Stimulated activated CD4-positive, alpha-beta T cell treated with anti-CD3 and anti-CD28 coated beads, TNF-alpha, amount 100 ng/mL, for 24 hours (primary cell): Measurements from ENCODE around the gene PRRT3.

Experiments
- DNase-seq, 3 experiments: peaks; one replicate each; pipeline ENCODE4 v3.0.0-alpha.2; 2020; ENCODE audit warnings: low read depth in 3 of 3

Gene PRRT3

DNA sequence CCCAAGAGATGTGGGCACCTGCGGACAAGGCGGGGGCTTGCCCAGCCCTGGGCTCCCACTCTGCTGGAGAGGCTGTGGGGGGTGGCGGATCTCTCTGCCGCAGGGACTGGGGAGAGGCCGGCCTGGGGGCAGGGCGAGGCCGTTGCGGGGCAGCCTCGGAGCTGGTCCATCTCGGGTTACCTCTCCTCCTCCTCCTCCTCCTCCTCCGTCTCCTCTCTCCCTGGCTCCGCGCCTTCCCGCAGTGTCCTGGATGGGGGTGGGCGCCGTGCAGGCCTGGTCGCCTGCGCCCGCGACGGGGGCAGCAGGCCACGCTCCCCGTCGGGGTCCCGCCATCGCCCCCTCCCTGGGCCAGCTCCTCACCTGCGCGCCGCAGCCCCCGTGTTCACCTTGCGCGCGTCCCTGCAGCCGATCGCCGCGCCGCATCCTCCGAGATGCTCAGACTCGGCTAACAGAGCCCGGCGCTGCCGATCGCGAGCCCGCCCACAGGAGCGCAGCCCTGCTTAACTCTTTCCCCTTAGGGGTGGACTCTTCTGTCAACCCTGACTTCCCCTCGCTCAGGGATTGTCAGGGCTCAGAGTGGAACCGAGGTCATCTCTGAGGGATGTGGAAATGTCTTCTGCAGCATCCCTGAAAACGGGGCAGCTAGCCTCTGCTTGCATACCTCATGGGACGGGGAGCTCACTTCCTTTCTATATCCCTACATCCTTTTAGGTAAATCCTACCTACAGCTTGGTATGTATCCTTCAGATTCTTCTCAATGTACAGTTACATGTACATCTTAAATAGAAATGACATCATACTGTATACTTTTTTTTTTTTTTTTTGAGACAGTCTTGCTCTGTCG is at the start of gene PRRT3:
TSS of gene PRRT3 (minus strand) at position 447 of the 844 bp plus-strand sequence. CDS start 2,293 bp downstream, outside the sequence.
- peak; percentile 31 to 61 (median 40) for DNase-seq

DNA sequence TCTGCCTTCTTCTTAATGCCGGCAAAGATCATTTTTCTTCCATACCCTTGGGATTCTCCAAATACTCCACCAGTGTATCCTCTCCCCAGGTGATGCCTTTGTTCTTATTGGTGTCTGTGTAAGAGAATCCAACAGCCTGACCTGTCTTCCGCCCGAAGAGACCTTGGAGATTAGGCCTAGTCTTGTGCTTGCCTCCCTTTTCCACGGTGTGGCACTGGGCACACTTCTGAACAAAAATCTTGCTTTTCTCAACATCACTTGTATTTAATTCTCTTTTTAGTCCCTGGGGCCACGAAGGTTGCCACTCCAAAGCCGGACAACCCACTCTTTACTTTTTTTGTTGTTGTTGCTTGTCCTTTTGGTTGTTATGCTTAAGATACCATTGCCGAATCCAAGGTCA is 48.5 kb upstream of the PRRT3 start:
- DNase-seq = no peak

DNA sequence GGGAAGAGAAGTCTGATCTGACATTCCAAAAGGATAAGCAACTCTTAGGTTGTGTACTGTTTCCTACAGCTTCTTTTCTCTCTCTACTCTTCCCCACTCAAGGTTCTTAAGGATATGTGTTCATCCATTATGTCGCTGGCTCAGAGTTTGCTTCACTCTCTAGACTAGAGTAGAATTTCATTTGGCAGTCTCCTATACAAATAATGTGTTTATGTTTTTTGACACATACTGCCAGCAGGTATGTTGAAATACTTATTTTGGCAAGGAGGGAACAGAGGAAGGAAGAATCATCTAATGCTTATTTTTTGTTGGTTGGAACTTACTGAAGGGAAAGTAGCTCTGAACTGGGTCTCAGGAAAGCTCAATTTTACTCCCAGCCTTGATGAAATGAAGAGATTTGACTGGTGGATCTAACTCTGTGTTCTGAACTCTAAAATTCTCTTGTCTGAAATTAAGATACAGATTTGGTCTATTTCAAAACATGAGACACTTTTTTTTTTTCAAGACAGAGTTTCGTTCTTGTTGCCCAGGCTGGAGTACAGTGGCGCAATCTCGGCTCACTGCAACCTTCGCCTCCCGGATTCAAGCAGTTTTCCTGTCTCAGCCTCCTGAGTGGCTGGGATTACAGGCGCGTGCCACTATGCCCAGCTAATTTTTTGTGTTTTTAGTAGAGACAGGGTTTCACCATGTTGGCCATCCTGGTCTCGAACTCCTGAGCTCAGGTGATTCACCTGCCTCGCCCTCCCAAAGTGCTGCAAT is 42.1 kb upstream of the PRRT3 start:
- no peak for DNase-seq

DNA sequence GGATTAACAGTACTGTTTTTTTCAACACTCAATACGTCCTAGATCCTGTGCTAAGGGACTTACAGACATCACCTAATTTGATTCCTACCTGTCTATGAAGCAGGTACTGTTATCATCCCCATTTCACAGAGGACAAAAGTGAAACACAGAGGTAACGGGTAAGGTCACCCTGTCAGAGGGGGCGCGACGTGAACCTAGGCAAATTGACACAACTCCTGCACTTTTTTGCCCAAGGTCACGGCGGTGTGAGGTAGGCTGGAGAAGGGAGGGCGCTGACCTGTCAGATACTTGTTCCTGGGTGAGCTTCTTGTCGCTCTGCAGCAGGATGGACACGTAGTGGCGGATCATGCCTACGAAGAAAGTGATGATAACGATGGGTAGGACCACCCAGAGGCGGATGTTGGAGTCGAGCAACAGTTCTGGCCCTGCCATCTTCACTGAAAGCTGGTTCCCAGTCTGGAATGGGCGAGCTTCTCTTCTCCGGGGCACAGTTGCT is 34.1 kb upstream of the PRRT3 start:
- DNase-seq = no peak

DNA sequence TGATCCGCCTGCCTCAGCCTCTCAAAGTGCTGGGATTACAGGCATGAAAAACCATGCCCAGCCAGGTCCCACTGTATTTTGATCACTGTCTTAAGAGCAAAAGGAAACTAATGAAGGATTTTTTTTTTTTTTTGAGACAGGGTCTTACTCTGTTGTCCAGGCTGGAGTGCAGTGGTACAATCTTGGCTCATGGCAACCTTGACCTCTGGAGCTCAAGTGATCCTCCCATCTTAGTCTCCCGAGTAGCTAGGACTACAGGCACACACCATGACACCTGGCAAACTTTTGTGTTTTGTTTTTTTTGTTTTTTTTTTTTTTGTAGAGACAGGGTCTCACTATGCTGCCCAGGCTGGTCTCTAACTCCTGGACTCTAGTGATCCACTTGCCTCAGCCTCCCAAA is 28.0 kb upstream of the PRRT3 start:
- no peak for DNase-seq

GRCh38 chr3:9978710-9979305 is 26.6 kb upstream of the PRRT3 start:
- DNase-seq = no peak

- no peak for DNase-seq
Observed at GRCh38 chr3:9976721-9977709, 24.8 kb upstream of the PRRT3 start.

DNA sequence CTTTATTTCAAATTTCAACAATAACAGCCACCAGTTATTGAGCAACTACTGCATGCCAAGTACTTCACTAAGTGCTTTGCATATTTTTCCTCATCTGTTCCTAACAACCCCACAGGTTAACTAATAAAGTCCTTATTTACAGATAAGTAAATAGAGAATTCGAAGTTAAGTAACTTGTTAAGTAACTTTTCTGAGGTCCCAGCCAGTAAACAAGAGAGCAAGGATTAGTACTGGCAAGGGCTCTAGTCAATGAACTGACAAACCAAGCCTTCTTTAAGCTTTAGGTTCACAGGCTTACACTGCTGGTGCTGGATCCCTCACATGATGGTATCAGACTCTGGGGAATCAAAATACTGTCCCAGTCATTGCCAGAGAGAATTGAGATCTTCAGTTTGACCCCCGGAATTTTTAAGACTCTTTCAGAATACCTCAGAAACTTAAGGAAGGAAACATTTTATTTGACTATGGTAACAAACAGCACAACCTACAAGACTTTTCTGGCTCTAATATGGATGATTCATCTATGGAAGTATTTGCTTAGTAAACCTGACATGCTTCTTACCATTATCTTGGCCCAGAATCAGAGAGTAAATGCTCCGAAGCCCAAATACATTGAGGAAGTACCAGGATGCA is 17.9 kb upstream of the PRRT3 start:
- no peak for DNase-seq

DNA sequence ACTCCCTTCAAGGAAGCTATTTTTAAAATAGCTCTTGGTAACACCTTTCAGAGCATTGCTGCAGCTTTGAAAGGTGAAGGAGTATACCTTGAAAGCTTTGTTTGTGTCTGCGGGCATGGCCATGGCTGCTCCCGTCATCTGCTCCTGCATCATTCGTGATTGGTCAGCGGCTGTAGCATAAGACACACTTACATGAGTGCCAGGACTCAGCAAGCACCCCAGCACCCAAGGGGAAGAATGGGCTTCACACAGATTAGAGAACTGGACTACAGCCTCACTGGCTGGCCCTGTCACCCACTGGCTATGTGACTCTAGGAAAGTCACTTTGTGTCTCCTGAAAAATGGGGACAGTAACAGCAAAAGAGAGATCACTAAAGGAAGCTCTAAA is 17.4 kb upstream of the PRRT3 start:
- no peak for DNase-seq

- DNase-seq = no peak
Observed at GRCh38 chr3:9966841-9967240, 14.6 kb upstream of the PRRT3 start.

- DNase-seq = no peak
Observed at GRCh38 chr3:9965200-9965875, 13.1 kb upstream of the PRRT3 start.

- DNase-seq = no peak
Observed at GRCh38 chr3:9957214-9957613, 5.0 kb upstream of the PRRT3 start.

DNA sequence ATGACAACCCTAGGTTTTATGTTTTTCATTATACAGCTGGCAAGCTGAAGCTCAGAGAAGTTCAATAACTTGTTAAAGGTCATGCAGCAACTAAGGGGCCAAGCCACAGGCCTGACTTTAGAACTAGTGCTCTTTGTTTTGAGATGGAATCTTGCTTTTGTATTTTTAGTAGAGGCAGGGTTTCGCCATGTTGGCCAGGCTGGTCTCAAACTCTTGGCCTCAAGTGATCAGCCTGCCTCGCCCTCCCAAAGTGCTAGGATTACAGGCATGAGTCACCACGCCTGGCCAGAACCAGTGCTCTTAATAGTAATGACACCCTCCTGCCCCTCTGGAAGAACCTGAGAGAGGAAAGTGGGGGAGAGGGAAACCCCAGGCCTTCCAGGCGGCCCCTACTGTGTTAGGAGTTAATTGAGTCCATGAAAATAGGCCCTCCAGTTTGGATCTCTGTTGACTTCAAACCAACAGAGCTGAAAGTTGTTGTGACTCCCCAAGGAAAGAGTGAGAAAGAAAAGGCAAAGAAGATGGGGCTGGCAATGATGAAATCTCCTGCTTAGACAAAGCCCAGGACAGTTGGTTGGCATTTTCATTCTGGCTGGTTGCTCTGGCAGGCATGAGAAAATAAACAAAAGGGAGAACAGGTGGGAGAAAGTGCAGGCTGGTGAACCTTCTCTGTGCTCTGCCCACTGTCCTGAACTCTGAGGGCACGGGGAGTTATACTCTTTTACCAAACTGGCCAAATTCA is 3.6 kb upstream of the PRRT3 start:
- no peak for DNase-seq

GRCh38 chr3:9955067-9955502 is 2.9 kb upstream of the PRRT3 start:
- DNase-seq = no peak

DNA sequence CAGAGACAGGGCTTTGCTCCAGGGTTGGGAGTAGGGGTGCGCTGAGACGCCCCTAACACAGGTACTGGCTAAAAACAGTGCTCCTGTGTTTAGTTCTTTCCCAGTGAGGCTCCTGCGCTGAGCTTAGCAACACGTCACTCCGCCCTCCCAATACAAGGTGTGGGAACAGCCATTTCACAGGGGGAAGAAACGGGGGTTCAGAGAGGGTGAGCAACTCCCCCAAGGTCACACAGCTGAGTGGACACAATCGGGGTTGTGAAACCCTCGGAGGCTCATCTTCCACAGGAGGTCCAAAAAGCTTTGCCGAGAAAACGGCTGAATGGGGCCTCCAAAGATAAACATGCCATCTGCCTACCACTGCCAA is 628 bp downstream of the PRRT3 start:
- no peak for DNase-seq

- DNase-seq = no peak
Observed at GRCh38 chr3:9951126-9951525, 1.1 kb downstream of the PRRT3 start.

DNA sequence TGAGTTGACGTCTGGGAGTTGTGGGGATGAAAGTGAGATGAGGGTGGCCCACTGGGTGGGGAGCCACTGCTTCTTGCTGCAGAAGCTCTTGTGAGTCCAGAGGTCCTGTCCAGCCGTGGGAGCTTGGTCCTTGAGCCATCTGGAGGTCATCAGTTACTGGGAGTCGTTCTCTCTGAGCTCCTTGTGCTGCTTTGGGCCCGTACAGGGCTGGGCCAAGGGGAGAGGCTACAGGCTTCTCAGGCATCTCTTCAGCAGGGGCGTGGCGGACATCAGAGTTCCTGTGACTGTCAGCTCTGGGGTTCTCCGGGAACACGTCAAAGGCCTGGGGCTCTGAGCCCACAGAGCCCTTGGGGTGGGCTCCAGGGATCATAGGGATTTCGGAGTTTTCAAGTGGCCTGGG is 2.6 kb downstream of the PRRT3 start:
- DNase-seq = no peak

GRCh38 chr3:9949115-9949514 is 3.1 kb downstream of the PRRT3 start:
- no peak for DNase-seq

- DNase-seq = no peak
Observed at GRCh38 chr3:9948586-9948985, 3.6 kb downstream of the PRRT3 start.
